H1 (cell line): ENCODE data around the gene SSBP3. TPM values are rescaled to one million over a fixed set of nuclear protein-coding genes. Genes with fewer than 3 reads are reported as not detected.

Source experiments
- SAP30 ChIP-seq: fragments of 300-600 bp; sonication (generic); IDR thresholded peaks from 2 replicates; pipeline ENCODE4 v1.7.1; 2012; ENCODE audit warnings: low read length, moderate library complexity, mild to moderate bottlenecking, inconsistent platforms; ENCODE audit not compliant: insufficient read depth, insufficient replicate concordance
- polyA plus RNA-seq, 7 experiments: library from polyadenylated mRNA; depleted of rRNA in 3 of 7; stranded (reverse) in 5 of 7; unstranded in 2 of 7; fragments of >200 nt in 5 of 7; fragments of 200-250 nt in 2 of 7; gene quantifications; 1 replicate in 5 of 7; 2 replicates in 1 of 7; 4 replicates in 1 of 7; pipeline versions ENCODE4 v1.2.1 to v1.2.3, GENCODE V29; 2011 to 2013; ENCODE audit warnings: missing spikeins in 2 of 7, mixed read lengths in 2 of 7
- total RNA-seq: library from RNA; stranded (reverse); fragmentation: NEBNext Ultra II Directional; extraction: Animal tissue kit (Norgen Biotek cat#: 25700); gene quantifications from 2 replicates; pipeline ENCODE4 v1.2.1, GENCODE V29; 2021

SSBP3 gene
- total and polyA plus RNA-seq, 2 of the 8 experiments (the other 6 are each of a cell fraction or from before 2014, with no cell fraction given): 99.7 to 133 TPM

DNA sequence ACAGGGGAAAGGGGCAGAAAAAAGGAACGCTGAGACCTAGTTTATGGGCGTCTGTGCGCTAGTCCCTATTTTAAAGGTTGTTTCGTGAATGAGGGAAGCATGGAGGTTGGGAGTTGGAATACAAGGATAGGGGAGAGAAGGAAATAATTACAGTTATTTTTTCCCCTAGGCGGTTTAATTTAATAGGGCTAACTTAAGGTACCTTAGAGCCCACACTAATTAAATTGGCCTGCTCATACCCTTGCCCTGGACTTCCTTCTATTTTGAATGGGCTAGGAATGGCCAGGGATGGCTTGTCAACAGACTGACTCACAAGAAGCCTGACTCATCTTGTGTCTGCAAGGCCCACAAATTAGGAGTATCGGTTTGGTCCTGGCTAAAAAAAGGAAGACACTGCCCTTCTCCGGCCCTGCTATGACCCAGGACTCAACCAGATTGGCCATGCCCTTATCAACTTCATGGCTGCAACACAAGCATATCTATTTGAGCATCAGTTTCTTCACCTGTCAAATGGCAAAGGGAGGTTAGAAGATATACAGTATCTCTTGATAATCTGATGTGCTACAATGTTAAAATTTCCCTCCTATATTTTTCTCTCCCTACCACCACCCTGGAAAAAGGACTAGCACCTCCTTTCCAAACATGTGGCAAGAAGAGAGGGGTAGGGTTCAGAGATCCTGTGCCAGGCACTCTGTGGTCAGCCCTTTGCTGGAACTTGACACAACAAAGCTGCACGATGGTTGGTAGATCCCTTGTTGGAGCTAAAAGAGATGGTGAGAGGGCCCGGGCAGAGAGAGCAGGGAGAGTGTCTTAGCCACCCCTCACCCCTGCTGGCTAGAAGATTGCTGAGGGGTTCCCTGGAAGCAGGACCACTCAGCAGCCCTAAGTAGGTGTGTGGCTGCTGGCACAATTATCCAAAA is 2.2 kb upstream of the SSBP3 start (continued):
- no peak for TF ChIP-seq SAP30
